Neural cell (in vitro differentiated cells): ENCODE data around the gene RIPOR1. TPM values are rescaled to one million over a fixed set of nuclear protein-coding genes. Genes with fewer than 3 reads are reported as not detected.

Source experiments
- H2AFZ ChIP-seq: fragments of 200-600, 300-800 bp; sonication (generic), shearing (Covaris generic); 2 replicates; pipeline ENCODE4 v1.6.0; 2014; ENCODE audit warnings: low read depth, mild to moderate bottlenecking, antibody characterized with exemption, low read length, moderate library complexity
- H3F3A ChIP-seq: fragments of 200-600 bp; shearing (Covaris generic); 2 replicates; pipeline ENCODE4 v1.6.1; 2016; ENCODE audit warnings: mild to moderate bottlenecking, moderate library complexity, mixed read lengths, antibody characterized with exemption, low read length; ENCODE audit not compliant: insufficient read depth, poor library complexity, severe bottlenecking
- H3K27ac ChIP-seq: fragments of 200-600, 300-800 bp; sonication (generic), shearing (Covaris generic); 2 replicates; pipeline ENCODE4 v1.5.1; 2014; ENCODE audit warnings: mild to moderate bottlenecking, low read length, moderate library complexity
- H3K27me3 ChIP-seq: fragments of 300-800, 200-600 bp; sonication (generic), shearing (Covaris generic); 2 replicates; pipeline ENCODE4 v1.6.0; 2014; ENCODE audit warnings: mild to moderate bottlenecking, low read depth, low read length, moderate library complexity; ENCODE audit not compliant: insufficient read depth
- H3K36me3 ChIP-seq: fragments of 300-800, 200-600 bp; sonication (generic), shearing (Covaris generic); 2 replicates; pipeline ENCODE4 v1.5.1; 2014; ENCODE audit warnings: mild to moderate bottlenecking, antibody characterized with exemption, low read length, moderate library complexity; ENCODE audit not compliant: insufficient read depth
- H3K4me2 ChIP-seq: fragments of 300-800, 200-600 bp; sonication (generic), shearing (Covaris generic); 2 replicates; pipeline ENCODE4 v1.6.0; 2014; ENCODE audit warnings: mild to moderate bottlenecking, low read length
- H3K4me3 ChIP-seq: fragments of 300-800, 200-600 bp; sonication (generic), shearing (Covaris generic); 2 replicates; pipeline ENCODE4 v1.5.1; 2014; ENCODE audit warnings: mild to moderate bottlenecking, low read length, moderate library complexity
- H3K79me2 ChIP-seq: fragments of 200-600 bp; shearing (Covaris generic); replicated peaks from 2 replicates; pipeline ENCODE4 v1.6.0; 2014; ENCODE audit warnings: mild to moderate bottlenecking, low read length, moderate library complexity; ENCODE audit not compliant: insufficient read depth
- H3K9ac ChIP-seq: fragments of 300-800, 200-600 bp; sonication (generic), shearing (Covaris generic); 2 replicates; pipeline ENCODE4 v1.6.1; 2016; ENCODE audit warnings: mild to moderate bottlenecking, low read length, mixed read lengths
- H3K9me2 ChIP-seq: fragments of 200-600 bp; shearing (Covaris generic); 2 replicates; pipeline ENCODE4 v1.6.1; 2016; ENCODE audit warnings: mild to moderate bottlenecking, low read length, mixed read lengths; ENCODE audit not compliant: insufficient read depth
- H3K9me3 ChIP-seq: fragments of 200-600, 300-800 bp; sonication (generic), shearing (Covaris generic); 2 replicates; pipeline ENCODE4 v1.6.1; 2016; ENCODE audit warnings: mild to moderate bottlenecking, mixed run types, low read length, moderate library complexity, mixed read lengths
- H4K20me1 ChIP-seq: fragments of 200-600 bp; shearing (Covaris generic); 2 replicates; pipeline ENCODE4 v1.6.1; 2016; ENCODE audit warnings: mild to moderate bottlenecking, mixed run types; ENCODE audit not compliant: insufficient read depth
- EP300 ChIP-seq: fragments of 450-650 bp; conservative IDR thresholded peaks from 2 replicates; pipeline ENCODE4 v1.6.1; 2014; ENCODE audit warnings: antibody characterized with exemption, mild to moderate bottlenecking, moderate library complexity; ENCODE audit not compliant: poor library complexity, severe bottlenecking
- EZH2 ChIP-seq: fragments of 200-600, 300-800 bp; shearing (Covaris generic), sonication (generic); IDR thresholded peaks from 2 replicates; pipeline ENCODE4 v1.6.1; 2014; ENCODE audit warnings: antibody characterized with exemption, low read length, borderline replicate concordance, mild to moderate bottlenecking; ENCODE audit not compliant: insufficient read depth, poor library complexity, severe bottlenecking
- MXI1 ChIP-seq: fragments of 450-650 bp; conservative IDR thresholded peaks from 2 replicates; pipeline ENCODE4 v1.6.1; 2014; ENCODE audit warnings: antibody characterized with exemption, mild to moderate bottlenecking; ENCODE audit not compliant: poor library complexity, severe bottlenecking
- POLR2AphosphoS5 ChIP-seq: IDR thresholded peaks from 2 replicates; pipeline ENCODE4 v1.6.1; 2012
- RAD21 ChIP-seq: fragments of 450-650 bp; conservative IDR thresholded peaks from 2 replicates; pipeline ENCODE4 v1.6.1; 2014; ENCODE audit warnings: antibody characterized with exemption, mild to moderate bottlenecking, moderate library complexity
- SMC3 ChIP-seq: fragments of 450-650 bp; conservative IDR thresholded peaks from 2 replicates; pipeline ENCODE4 v1.6.1; 2014; ENCODE audit warnings: antibody characterized with exemption, mild to moderate bottlenecking, moderate library complexity; ENCODE audit not compliant: poor library complexity
- TAF1 ChIP-seq: IDR thresholded peaks from 2 replicates; pipeline ENCODE4 v1.6.1; 2012; ENCODE audit warnings: low read depth
- polyA plus RNA-seq: library from polyadenylated mRNA; depleted of rRNA; stranded (reverse); fragments of >200 nt; gene quantifications from 2 replicates; pipeline ENCODE4 v1.2.3, GENCODE V29; 2014
- TF ChIP-seq, protein P1 (sequence below): fragments of 450-650 bp; IDR thresholded peaks from 2 replicates; pipeline ENCODE4 v1.5.1; 2014; ENCODE audit warnings: antibody characterized with exemption, mild to moderate bottlenecking, moderate library complexity; ENCODE audit not compliant: poor library complexity, severe bottlenecking
- TF ChIP-seq, protein P2 (sequence below): IDR thresholded peaks from 2 replicates; pipeline ENCODE4 v1.6.1; 2012; ENCODE audit warnings: borderline replicate concordance

RIPOR1 gene
- polyA plus RNA-seq, 1 donor from 2014 or later, result 13.2 TPM

DNA sequence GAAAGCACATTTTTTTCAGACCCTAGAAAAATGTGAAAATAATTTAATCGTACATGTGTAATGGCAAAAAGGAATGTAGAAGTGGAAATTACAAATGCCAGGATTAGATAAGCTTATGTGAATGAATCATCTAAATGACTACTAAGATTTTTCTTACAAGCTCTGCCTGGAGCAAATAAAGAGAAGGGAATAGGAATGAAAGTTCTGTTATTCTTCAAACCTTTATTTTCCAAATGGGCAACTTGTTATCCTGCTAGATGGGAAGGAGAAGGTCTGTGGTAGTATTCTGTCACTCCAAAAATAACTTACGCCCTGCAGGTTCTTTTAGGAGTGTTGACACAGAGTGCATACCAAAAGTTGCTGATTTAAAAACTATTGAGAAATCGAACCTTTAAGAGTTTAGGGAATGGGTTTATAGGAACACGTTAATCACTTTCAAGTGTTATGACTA lies 43.4 kb downstream of the RIPOR1 start:
- Histone ChIP-seq H4K20me1 (peaks cover 5% of the 10 kb centered on the region), H3K36me3 (peaks cover 10% of the 10 kb centered on the region)

DNA sequence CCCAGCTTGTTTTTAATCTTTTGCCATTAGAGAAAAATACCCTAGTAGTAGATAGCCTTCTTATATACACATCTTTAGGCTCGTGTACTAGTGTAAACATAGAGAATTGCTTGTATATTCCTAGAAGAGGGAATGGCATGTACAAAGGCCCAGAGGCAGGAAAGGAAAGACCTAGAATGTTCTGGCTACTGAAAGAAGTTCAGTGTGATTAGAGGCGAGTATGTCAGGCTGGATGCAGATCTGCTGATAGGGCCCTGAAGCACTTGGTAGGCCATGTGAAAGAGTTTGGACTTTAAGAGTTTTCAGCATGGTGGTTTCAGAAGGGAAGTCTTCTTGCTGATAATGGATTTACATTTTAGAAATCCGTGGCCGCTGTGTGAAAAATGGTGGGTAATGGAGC lies 51.1 kb downstream of the RIPOR1 start:
- Histone ChIP-seq H3K9ac (no peak overlapping the region), H3K9me2 (no peaks in the 10 kb centered on the region), H2AFZ (no peak overlapping the region), H3K27ac (no peak overlapping the region), H4K20me1 (no peaks in the 10 kb centered on the region), H3K4me3 (no peak overlapping the region), H3K36me3 (peaks cover 3% of the 10 kb centered on the region), H3K4me2 (no peak overlapping the region), H3K27me3 (no peaks in the 10 kb centered on the region), H3K79me2 (peaks cover 26% of the 10 kb centered on the region), H3K9me3 (no peaks in the 10 kb centered on the region), H3F3A (no peaks in the 10 kb centered on the region)
- no peak for TF ChIP-seq EZH2
- TF ChIP-seq MXI1, result no peak
- TF ChIP-seq TAF1, result no peak
- no peak for TF ChIP-seq POLR2AphosphoS5
- no peak for TF ChIP-seq EP300
- TF ChIP-seq, protein P1, sequence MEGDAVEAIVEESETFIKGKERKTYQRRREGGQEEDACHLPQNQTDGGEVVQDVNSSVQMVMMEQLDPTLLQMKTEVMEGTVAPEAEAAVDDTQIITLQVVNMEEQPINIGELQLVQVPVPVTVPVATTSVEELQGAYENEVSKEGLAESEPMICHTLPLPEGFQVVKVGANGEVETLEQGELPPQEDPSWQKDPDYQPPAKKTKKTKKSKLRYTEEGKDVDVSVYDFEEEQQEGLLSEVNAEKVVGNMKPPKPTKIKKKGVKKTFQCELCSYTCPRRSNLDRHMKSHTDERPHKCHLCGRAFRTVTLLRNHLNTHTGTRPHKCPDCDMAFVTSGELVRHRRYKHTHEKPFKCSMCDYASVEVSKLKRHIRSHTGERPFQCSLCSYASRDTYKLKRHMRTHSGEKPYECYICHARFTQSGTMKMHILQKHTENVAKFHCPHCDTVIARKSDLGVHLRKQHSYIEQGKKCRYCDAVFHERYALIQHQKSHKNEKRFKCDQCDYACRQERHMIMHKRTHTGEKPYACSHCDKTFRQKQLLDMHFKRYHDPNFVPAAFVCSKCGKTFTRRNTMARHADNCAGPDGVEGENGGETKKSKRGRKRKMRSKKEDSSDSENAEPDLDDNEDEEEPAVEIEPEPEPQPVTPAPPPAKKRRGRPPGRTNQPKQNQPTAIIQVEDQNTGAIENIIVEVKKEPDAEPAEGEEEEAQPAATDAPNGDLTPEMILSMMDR, result no peak
- TF ChIP-seq RAD21, result no peak
- TF ChIP-seq, protein P2, sequence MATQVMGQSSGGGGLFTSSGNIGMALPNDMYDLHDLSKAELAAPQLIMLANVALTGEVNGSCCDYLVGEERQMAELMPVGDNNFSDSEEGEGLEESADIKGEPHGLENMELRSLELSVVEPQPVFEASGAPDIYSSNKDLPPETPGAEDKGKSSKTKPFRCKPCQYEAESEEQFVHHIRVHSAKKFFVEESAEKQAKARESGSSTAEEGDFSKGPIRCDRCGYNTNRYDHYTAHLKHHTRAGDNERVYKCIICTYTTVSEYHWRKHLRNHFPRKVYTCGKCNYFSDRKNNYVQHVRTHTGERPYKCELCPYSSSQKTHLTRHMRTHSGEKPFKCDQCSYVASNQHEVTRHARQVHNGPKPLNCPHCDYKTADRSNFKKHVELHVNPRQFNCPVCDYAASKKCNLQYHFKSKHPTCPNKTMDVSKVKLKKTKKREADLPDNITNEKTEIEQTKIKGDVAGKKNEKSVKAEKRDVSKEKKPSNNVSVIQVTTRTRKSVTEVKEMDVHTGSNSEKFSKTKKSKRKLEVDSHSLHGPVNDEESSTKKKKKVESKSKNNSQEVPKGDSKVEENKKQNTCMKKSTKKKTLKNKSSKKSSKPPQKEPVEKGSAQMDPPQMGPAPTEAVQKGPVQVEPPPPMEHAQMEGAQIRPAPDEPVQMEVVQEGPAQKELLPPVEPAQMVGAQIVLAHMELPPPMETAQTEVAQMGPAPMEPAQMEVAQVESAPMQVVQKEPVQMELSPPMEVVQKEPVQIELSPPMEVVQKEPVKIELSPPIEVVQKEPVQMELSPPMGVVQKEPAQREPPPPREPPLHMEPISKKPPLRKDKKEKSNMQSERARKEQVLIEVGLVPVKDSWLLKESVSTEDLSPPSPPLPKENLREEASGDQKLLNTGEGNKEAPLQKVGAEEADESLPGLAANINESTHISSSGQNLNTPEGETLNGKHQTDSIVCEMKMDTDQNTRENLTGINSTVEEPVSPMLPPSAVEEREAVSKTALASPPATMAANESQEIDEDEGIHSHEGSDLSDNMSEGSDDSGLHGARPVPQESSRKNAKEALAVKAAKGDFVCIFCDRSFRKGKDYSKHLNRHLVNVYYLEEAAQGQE, result no peak
- TF ChIP-seq SMC3, result no peak

More for the DNA sequence above, 43.4 kb downstream of the RIPOR1 start:
- Histone ChIP-seq H3K9me3 (no peaks in the 10 kb centered on the region), H3F3A (no peaks in the 10 kb centered on the region), H2AFZ (no peak overlapping the region), H3K9me2 (no peaks in the 10 kb centered on the region), H3K27me3 (no peaks in the 10 kb centered on the region), H3K9ac (no peak overlapping the region), H3K27ac (no peak overlapping the region), H3K4me3 (no peak overlapping the region), H3K4me2 (no peak overlapping the region), H3K79me2 (peaks cover 45% of the 10 kb centered on the region)
- no peak for TF ChIP-seq POLR2AphosphoS5
- TF ChIP-seq TAF1, result no peak
- TF ChIP-seq, protein P2, result no peak
- no peak for TF ChIP-seq RAD21
- no peak for TF ChIP-seq SMC3
- no peak for TF ChIP-seq EZH2
- TF ChIP-seq EP300, result no peak
- TF ChIP-seq MXI1, result no peak
- TF ChIP-seq, protein P1, result no peak
